ENCODE results near the gene CRNKL1. TPM values are rescaled to one million over a fixed set of nuclear protein-coding genes. Genes with fewer than 3 reads are reported as not detected.
A peak's percentile ranks its signal among the peaks of the same experiment; 100 is the strongest.

The CRNKL1 gene
- total RNA-seq, 1 donor from 2014 or later: 22.4 TPM

DNA sequence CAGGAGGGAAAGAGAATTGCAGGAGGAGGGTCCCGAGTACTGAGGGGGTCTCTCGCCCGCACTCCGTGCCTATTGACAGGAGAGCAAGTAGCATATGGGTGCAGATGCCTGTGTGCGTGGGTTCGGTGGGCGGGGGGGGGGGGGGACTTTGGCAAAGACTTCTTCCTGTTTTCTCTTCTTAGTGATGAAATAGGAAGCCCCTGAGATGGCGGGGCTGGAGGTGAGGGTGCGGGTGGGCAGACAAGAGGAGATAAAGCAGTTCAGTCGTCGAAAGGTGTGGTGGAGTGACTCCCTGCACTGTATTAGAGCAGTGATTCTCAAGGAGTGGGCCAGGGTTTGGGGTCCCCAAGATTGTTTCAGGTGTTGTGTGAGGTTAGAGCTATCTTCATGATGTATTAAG is 31.4 kb downstream of the CRNKL1 start:
- TF ChIP-seq, protein P1, sequence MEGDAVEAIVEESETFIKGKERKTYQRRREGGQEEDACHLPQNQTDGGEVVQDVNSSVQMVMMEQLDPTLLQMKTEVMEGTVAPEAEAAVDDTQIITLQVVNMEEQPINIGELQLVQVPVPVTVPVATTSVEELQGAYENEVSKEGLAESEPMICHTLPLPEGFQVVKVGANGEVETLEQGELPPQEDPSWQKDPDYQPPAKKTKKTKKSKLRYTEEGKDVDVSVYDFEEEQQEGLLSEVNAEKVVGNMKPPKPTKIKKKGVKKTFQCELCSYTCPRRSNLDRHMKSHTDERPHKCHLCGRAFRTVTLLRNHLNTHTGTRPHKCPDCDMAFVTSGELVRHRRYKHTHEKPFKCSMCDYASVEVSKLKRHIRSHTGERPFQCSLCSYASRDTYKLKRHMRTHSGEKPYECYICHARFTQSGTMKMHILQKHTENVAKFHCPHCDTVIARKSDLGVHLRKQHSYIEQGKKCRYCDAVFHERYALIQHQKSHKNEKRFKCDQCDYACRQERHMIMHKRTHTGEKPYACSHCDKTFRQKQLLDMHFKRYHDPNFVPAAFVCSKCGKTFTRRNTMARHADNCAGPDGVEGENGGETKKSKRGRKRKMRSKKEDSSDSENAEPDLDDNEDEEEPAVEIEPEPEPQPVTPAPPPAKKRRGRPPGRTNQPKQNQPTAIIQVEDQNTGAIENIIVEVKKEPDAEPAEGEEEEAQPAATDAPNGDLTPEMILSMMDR (IDR thresholded peaks at IDR 0.05; ENCODE audit: insufficient read depth, low read length, poor library complexity, severe bottlenecking): no peak
- Histone ChIP-seq H3K27me3 (ENCODE audit: control insufficient read depth, insufficient read depth, low read length) (no peaks in the 10 kb centered on the region), H3K36me3 (ENCODE audit: control insufficient read depth, insufficient read depth, low read length) (no peaks in the 10 kb centered on the region), H3K4me3 (ENCODE audit: low read depth, low read length) (no peak overlapping the region)
- DNase-seq (ENCODE audit: low read depth): no peak

GRCh38 chr20:20019123-20019522 is 33.1 kb downstream of the CRNKL1 start:
- no peak overlapping the region for H3K4me3 ChIP-seq (ENCODE audit: low read depth, low read length)
- H3K36me3 ChIP-seq (ENCODE audit: control insufficient read depth, insufficient read depth, low read length): no peaks in the 10 kb centered on the region
- DNase-seq (ENCODE audit: low read depth): no peak
- TF ChIP-seq, protein P1 (IDR thresholded peaks at IDR 0.05; ENCODE audit: insufficient read depth, low read length, poor library complexity, severe bottlenecking): no peak
- H3K27me3 ChIP-seq (ENCODE audit: control insufficient read depth, insufficient read depth, low read length): no peaks in the 10 kb centered on the region

GRCh38 chr20:20018366-20018765 is 33.9 kb downstream of the CRNKL1 start:
- H3K36me3 ChIP-seq (ENCODE audit: control insufficient read depth, insufficient read depth, low read length): no peaks in the 10 kb centered on the region
- no peaks in the 10 kb centered on the region for H3K27me3 ChIP-seq (ENCODE audit: control insufficient read depth, insufficient read depth, low read length)
- peak overlapping the region; percentile 89 for H3K4me3 ChIP-seq (ENCODE audit: low read depth, low read length)
- no peak for DNase-seq (ENCODE audit: low read depth)
- TF ChIP-seq, protein P1 (IDR thresholded peaks at IDR 0.05; ENCODE audit: insufficient read depth, low read length, poor library complexity, severe bottlenecking): no peak

DNA sequence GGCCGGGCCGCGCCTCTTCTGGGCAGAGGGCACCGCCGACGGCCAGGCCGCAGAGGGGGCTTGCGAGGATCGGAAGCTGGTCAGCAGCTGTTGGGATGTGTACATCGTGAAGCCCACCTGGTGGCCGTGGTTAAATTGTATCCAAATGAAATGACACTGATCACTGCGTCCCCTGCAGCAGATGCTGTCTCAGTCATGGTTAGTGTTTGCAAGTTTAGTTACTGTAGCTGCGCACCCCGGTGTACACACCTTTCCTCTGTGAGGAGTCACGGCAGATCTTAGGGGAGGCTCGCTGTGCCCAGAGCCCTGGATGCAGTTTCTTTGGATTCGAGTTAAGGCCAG is 34.5 kb downstream of the CRNKL1 start:
- DNase-seq (ENCODE audit: low read depth): no peak
- Histone ChIP-seq H3K27me3 (ENCODE audit: control insufficient read depth, insufficient read depth, low read length) (no peaks in the 10 kb centered on the region), H3K36me3 (ENCODE audit: control insufficient read depth, insufficient read depth, low read length) (no peaks in the 10 kb centered on the region), H3K4me3 (ENCODE audit: low read depth, low read length) (peak overlapping the region; percentile 89)
- TF ChIP-seq, protein P1 (IDR thresholded peaks at IDR 0.05; ENCODE audit: insufficient read depth, low read length, poor library complexity, severe bottlenecking): no peak

GRCh38 chr20:20017001-20017843 is 35.0 kb downstream of the CRNKL1 start, which contains the start of gene NAA20:
TSS of gene NAA20 (plus strand) at chr20:20017362. CDS start at chr20:20017397, 35 bp downstream.
- Histone ChIP-seq H3K27me3 (ENCODE audit: control insufficient read depth, insufficient read depth, low read length) (no peaks in the 10 kb centered on the region), H3K4me3 (ENCODE audit: low read depth, low read length) (peak within 1 kb of the TSS; percentile 89), H3K36me3 (ENCODE audit: control insufficient read depth, insufficient read depth, low read length) (no peaks in the 10 kb centered on the region)
- peak; percentile 77 for DNase-seq (ENCODE audit: low read depth)
- TF ChIP-seq, protein P1 (IDR thresholded peaks at IDR 0.05; ENCODE audit: insufficient read depth, low read length, poor library complexity, severe bottlenecking): peak; percentile 81

- Histone ChIP-seq H3K4me3 (ENCODE audit: low read depth, low read length) (no peak overlapping the region), H3K36me3 (ENCODE audit: control insufficient read depth, insufficient read depth, low read length) (no peaks in the 10 kb centered on the region), H3K27me3 (ENCODE audit: control insufficient read depth, insufficient read depth, low read length) (no peaks in the 10 kb centered on the region)
- TF ChIP-seq, protein P1 (IDR thresholded peaks at IDR 0.05; ENCODE audit: insufficient read depth, low read length, poor library complexity, severe bottlenecking): no peak
- DNase-seq (ENCODE audit: low read depth): no peak
These were observed 37.6 kb downstream of the CRNKL1 start for GRCh38 chr20:20014659-20015058.
